HG03520 (cell line): ENCODE data around the gene HTR2B.
"Not testable (repeated sequence)": the region's sequence is repeated elsewhere in the genome, so short reads cannot be mapped to it uniquely, and the experiment has no call there.

ENCODE experiments used
- ATAC-seq: cut with Tn5 transposase; IDR thresholded peaks from one replicate; pipeline ENCODE4 v1.9.1; 2021; ENCODE audit warnings: mild to moderate bottlenecking, moderate library complexity; ENCODE audit not compliant: unreplicated experiment

HTR2B gene

DNA sequence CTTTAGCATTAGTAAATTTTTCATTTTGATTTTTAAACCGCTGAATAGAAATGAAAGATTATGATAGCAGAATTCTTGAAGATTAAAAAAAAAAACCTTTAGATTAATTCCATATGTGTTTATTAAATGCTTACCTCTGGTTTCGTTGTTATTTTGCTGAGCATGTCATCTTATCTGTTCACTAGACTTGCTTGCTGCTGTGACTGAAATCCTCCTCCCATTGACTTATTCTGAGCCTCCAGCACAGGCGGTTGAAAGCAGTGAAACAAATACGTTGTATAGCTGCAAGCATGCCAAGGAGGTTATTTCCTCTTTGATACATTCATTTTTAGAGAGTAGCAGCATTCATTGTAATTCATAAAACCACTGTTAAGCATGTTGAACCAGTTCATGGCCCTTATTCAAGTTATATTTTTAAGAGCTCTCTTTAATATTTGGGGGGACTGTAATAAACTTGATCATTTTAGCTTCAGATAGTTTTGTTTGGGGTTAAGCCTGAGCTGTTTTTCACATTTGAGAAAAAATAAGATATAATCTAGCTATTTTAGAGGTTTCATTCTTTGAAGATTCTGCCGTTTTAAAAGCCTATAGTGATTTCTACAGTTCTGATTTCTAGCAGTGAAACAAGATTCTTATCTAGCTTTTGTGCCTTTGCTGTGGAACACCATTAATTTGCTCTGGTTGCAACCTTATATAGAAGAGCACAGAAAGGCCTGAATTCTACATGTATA, at the start of gene HTR2B:
TSS of gene HTR2B (minus strand) at position 205 of the 731 bp plus-strand sequence. CDS start 1,278 bp downstream, outside the sequence.
- ATAC-seq = no peak

GRCh38 chr2:231174211-231174651, 49.4 kb upstream of the HTR2B start:
- no peak for ATAC-seq

DNA sequence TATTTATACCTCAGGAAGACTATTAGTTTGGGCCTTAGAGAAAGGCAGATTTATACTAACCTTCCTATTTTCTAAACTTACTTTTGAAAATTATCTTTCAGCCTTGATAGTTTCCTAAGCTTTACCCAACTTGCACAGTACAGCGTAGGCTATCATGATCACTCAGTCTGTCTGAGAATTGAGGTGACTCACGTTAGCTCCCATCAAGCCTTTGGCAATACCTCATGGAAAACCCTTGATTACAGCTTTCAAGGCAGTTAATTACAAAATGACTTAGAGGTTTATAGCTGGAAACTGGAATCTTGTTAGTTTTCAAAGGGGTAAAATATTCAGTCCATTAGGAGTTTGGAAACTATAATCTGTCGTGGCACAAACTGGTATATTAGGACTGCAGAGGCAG, 47.2 kb upstream of the HTR2B start:
- ATAC-seq = no peak

DNA sequence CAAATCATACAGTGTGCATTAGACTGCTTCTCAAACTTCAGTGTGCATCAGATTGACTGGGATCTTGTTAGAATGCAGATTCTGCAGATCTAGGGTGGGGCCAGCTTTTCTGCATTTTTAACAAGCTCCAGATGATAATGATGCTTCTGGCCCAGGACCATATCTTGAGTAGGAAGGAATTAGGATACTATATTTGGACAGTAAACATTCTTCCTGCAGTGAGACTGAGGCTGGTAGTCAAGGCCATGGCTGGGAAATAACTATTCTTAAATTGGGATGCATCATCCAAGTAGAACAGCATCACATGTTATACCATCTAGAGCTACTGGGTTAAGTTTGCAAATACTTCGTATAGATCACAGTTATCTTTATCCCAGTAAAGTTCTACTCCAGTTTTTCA, 45.2 kb upstream of the HTR2B start:
- ATAC-seq = no peak

GRCh38 chr2:231169488-231169887, 44.6 kb upstream of the HTR2B start:
- no peak for ATAC-seq

- ATAC-seq = no peak
Observed at GRCh38 chr2:231168460-231169139, 43.8 kb upstream of the HTR2B start.

- no peak for ATAC-seq
Observed at GRCh38 chr2:231167745-231168459, 43.1 kb upstream of the HTR2B start.

DNA sequence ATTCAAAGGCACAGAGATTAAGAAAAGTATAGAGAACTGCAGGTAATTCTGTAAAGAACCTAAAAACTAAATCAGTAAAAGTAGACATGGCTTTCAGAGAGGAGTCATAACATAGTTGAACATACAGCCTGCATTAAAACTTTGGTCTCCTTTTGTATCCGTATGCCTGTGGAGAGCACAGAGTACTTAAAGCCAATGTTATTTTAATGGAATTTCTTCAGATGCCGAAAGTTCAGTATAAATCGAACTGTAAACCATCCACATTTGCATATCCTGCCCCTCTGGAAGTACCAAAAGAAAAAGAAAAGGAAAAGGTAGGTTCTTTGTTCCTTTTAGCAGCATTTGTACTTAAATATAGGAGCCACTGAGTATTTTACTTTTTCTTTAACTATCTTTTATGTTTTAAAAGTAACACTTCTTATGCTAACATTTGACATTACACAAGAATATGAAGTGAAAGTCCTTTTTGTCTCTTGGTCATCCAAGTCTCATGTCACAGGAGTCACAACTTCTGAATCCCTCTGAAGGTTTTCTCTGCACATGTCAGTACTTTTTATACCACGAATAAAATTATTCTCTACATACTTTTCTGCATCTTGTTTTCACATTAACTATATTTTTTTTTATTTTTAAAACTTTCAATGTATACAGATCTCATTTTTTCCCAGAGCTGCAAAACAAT, 38.7 kb upstream of the HTR2B start:
- ATAC-seq = no peak

- no peak for ATAC-seq
Observed at GRCh38 chr2:231163011-231163410, 38.2 kb upstream of the HTR2B start.

DNA sequence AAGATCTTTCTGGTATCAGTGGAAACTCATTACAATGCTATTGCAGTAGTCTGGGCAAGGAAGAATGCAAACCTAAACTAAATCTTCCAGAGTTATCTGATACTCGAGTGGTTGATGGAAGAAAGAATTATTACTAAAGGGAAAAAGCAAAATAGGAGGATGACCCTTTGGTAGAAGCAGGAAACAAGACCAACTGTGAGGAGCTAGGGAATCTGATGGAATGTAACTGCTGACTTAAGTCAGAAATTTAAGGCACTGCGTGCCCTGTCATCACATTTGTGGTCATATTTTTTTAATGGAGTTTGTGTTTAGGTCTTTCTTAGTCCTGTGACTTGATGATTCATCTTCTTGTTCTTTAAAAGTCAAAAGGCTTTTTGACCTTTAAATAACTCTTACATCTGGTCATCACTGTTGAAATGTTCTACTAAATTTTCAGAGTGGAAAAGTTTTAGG, 37.1 kb upstream of the HTR2B start:
- ATAC-seq = no peak

- no peak for ATAC-seq
Observed at GRCh38 chr2:231161252-231161839, 36.5 kb upstream of the HTR2B start.

- ATAC-seq = no peak
Observed at GRCh38 chr2:231160701-231161100, 35.9 kb upstream of the HTR2B start.

DNA sequence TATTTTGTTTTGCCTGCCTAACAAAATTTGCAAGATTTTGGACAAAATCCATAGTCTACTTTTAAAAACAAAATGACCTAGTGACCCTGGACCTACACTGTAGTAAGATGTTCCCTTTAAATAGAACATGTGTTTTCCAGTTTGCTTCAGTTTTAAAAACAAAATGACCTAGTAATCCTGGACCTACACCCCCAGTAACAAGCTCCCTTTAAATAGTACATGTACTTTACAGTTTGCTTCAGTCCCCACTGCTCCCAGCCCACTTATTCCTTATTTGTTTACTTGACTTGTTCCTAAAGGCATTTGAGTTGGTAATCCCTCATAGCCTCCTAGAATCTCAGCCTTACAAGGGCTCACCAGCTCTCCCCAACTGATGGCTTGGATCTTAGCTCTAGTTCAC, 34.5 kb upstream of the HTR2B start:
- no peak for ATAC-seq

- no peak for ATAC-seq
Observed at GRCh38 chr2:231152800-231153557, 28.1 kb upstream of the HTR2B start.

- ATAC-seq = no peak
Observed at GRCh38 chr2:231146665-231147064, 21.8 kb upstream of the HTR2B start.

DNA sequence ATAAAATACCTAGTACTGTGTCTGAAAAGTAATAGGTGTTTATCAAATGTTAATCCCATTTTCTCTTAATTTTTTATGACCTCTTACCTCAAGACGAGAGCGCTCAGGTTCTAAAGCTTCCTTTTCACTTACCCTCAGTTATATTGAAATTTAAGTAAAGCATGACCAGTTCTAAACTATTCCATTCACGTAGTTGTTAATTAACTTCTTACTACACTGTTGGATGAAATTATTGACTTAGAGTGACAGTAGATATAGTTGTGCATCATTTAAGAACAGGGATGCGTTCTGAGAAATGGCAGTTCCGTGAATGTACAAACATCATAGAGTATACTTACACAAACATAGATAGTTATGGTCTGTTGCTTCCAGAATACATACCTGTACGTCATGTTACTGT, 20.1 kb upstream of the HTR2B start:
- no peak for ATAC-seq

DNA sequence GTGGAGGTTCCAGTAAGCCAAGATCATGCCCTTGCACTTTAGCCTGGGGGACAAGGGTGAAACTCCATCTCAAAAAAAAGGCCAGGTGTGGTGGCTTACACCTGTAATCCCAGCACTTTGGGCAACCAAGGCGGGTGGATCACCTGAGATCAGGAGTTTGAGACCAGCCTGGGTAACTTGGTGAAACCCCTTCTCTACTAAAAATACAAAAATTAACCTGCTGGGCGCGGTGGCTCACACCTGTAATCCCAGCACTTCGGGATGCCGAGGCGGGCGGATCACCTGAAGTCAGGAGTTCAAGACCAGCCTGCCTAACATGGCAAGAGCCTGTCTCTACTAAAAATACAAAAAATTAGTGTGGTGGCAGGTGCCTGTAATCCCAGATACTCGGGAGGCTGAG, 16.0 kb upstream of the HTR2B start:
- ATAC-seq = not testable (repeated sequence)

DNA sequence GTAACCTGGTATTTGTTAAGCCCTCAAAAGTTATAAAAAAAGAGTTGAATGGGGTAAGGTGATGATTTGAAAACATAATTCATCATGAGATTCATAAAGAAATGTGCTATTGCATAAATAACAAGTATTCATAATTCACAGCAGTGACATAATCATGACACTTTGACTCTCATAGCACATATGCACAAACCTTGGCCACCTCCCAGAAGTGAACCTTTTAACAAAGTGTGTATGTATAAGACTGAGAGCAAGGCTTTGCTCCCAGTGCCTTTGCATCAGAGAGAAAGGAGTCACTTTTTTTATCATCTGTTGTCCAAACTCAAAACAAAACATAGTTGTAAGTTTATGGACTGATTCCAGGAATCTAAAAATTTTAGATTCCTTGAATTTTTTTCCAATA, 15.0 kb upstream of the HTR2B start:
- no peak for ATAC-seq

DNA sequence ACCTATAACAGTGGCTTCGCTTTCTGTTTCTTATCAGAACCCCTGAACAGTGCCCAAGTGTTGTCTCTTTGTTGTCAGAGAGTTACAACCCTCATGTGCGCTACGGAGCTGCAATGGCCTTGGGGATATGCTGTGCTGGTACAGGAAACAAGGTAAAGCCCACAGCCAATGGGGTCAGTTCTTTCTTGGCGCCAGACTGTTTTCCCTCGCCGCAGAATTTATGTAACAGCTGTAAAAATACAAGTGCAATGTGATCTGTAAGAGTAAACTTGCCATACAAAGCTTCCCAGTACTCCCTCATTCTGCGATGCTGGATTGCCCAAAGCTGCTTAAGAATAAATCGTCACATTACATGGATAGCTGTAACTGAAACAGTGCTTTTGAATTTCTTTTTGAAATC, 13.9 kb upstream of the HTR2B start:
- ATAC-seq = no peak
